GM18511 (cell line): Measurements from ENCODE around the gene LRRTM3.
A peak's percentile ranks its signal among the peaks of the same experiment; 100 is the strongest.

ENCODE experiments used
- ATAC-seq: cut with Tn5 transposase; IDR thresholded peaks from one replicate; pipeline ENCODE4 v1.9.1; 2021; ENCODE audit warnings: mild to moderate bottlenecking, moderate library complexity; ENCODE audit not compliant: unreplicated experiment

The LRRTM3 gene

GRCh38 chr10:66925896-66926715 lies at the start of gene LRRTM3:
TSS of gene LRRTM3 (plus strand) at chr10:66926036.
- ATAC-seq: peak; percentile 100

- ATAC-seq: no peak
Observed at GRCh38 chr10:66877361-66877760, 48.5 kb upstream of the LRRTM3 start.

GRCh38 chr10:66880292-66880691 lies 45.5 kb upstream of the LRRTM3 start:
- no peak for ATAC-seq

- no peak for ATAC-seq
Observed at GRCh38 chr10:66880826-66881225, 45.0 kb upstream of the LRRTM3 start.

- ATAC-seq: no peak
Observed at GRCh38 chr10:66881814-66882213, 44.0 kb upstream of the LRRTM3 start.

- ATAC-seq: no peak
Observed at GRCh38 chr10:66882271-66882670, 43.6 kb upstream of the LRRTM3 start.

- no peak for ATAC-seq
Observed at GRCh38 chr10:66886848-66887247, 39.0 kb upstream of the LRRTM3 start.

- no peak for ATAC-seq
Observed at GRCh38 chr10:66888237-66888636, 37.6 kb upstream of the LRRTM3 start.

GRCh38 chr10:66892871-66893270 lies 33.0 kb upstream of the LRRTM3 start:
- no peak for ATAC-seq

- no peak for ATAC-seq
Observed at GRCh38 chr10:66910671-66911070, 15.2 kb upstream of the LRRTM3 start.

- ATAC-seq: no peak
Observed at GRCh38 chr10:66916030-66916429, 9.8 kb upstream of the LRRTM3 start.

GRCh38 chr10:66917104-66917503 lies 8.7 kb upstream of the LRRTM3 start:
- ATAC-seq: no peak

GRCh38 chr10:66919248-66919647 lies 6.6 kb upstream of the LRRTM3 start:
- no peak for ATAC-seq

- no peak for ATAC-seq
Observed at GRCh38 chr10:66924674-66925345, 1.0 kb upstream of the LRRTM3 start.

- no peak for ATAC-seq
Observed at GRCh38 chr10:66925373-66925772, 463 bp upstream of the LRRTM3 start.

GRCh38 chr10:66926841-66927240 lies 1.0 kb downstream of the LRRTM3 start:
- ATAC-seq: no peak

GRCh38 chr10:66927251-66927935 lies 1.6 kb downstream of the LRRTM3 start:
- no peak for ATAC-seq

GRCh38 chr10:66927971-66928770 lies 2.3 kb downstream of the LRRTM3 start:
- no peak for ATAC-seq

GRCh38 chr10:66928776-66929175 lies 2.9 kb downstream of the LRRTM3 start:
- ATAC-seq: no peak

- no peak for ATAC-seq
Observed at GRCh38 chr10:66929375-66929774, 3.5 kb downstream of the LRRTM3 start.
